T-helper 2 cell (primary cell): ENCODE results near the gene PNKP.

Experiments used
- DNase-seq, 5 experiments: peaks; one replicate each; pipeline versions ENCODE4 v3.0.0 to v3.0.0-alpha.2; 2012 to 2022

PNKP gene

DNA sequence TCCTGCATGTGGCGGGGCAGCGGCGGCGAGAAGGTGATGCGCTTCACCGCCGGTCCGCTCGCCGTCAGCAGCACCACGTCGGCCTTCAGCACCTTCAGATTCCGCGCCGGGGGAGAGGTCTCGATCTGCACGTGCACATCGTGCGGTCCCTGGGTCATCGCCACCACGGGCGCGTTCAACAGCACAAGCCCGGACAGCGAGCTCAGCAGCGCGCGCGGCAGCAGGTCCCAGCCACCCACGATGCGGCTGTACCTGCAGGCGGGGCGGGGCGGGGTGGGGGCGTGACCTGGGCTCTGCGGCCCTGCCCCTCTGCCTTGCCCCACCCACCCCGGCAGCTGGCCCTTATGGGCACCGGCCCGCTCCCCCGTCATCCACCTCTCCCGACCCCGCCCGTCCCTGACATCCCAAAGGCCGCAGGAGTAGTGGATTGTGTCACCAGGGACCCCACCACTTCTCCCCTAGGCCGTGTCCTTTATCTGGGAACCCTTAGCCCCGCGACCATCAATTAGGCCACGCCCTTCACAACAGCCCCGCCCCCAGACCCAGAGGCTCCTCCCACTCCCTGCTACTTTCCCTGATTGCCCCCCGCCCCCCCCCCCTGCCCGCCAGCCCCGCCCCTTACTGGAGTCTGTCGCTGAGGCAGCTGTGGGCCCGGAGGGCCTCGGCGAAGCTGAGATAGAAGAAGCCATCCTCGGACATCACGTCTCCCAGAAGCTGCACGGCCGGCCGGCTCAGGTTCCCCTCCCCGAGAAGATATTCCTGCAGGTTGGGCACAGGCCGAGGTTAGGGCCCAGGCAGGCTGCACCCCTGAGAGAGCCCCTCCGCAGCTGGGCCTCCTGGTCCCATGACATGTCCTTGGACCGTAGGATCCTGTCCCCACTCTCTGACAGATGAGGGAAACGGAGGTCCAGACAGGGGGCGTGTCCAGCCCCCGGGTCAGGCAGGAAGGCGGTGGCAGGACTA, 23.3 kb upstream of the PNKP start:
- peak; percentile 47 to 69 (median 60) for DNase-seq

GRCh38 chr19:49889687-49890348, 22.4 kb upstream of the PNKP start:
- DNase-seq: peak; percentile 52 to 88 (median 61)

DNA sequence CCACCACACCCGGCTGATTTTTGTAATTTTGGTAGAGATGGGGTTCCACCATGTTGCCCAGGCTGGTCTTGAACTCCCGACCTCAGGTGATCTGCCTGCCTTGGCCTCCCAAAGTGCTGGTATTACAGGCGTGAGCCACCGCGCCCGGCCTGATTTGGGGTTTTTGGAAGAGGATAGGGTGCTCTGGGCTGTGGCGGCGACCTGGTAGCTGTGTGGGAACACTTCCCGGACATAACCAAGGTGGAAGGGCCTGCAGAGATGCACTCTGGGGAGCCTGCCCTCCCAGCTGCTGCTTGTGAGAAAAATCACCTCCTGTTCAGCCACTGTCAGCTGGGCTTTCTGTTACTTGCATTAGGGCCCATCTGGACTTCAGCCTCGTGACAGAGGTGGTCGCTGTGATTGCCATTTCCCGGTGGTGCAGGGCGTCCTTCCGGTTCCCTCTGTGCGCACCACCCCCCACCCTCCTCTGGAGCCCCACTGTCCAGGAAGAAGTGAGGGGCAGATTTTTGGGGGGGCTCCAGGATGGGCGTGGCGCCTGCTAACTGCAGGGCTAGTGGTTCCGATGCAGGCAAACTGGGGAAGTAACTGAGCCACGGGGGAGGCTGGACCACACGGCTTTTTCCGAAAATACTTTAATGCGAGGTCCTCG, 21.8 kb upstream of the PNKP start:
- no peak for DNase-seq

- DNase-seq: no peak
These were observed 21.1 kb upstream of the PNKP start for GRCh38 chr19:49888510-49888824.

DNA sequence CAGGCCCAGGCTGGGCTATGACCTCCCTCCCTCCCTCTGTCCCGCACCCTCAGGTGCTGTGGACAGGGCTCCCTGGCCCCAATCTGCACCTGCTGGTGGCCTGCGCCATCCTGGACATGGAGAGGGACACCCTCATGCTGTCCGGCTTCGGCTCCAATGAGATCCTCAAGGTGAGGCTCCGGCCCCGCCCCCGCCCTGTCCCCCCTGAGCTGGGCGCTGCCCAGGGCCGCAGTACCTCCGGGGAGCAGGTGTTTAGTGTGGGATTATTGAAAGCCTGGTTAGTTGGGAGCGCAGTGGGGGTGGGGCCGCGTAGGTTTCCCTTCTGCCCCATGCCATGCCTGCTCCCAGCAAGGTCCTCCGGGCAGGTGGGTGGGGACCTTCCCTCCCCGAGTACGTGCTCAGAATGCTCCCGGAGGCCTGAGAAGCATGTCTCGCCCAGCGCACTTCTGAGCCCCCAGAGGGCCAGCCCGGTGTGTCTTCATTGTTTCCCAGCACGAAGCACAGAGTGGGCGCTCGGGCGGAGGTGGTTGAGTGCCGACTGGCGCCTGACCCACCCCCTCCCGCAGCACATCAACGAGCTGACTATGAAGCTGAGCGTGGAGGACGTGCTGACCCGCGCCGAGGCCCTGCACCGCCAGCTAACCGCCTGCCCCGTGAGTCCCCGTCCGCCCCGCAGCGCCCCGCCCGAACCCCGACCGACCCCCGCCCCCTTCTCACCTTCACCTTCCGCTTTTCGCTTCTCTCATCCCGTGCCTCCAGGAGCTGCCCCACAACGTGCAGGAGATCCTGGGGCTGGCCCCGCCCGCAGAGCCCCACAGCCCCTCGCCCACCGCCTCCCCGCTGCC, 20.5 kb upstream of the PNKP start:
- no peak for DNase-seq

GRCh38 chr19:49887037-49887664, 19.8 kb upstream of the PNKP start:
- DNase-seq: no peak

GRCh38 chr19:49884760-49885159, 17.4 kb upstream of the PNKP start:
- DNase-seq: no peak

GRCh38 chr19:49884109-49884508, 16.7 kb upstream of the PNKP start:
- DNase-seq: no peak

- no peak for DNase-seq
These were observed 15.7 kb upstream of the PNKP start for GRCh38 chr19:49883094-49883493.

GRCh38 chr19:49882643-49883042, 15.3 kb upstream of the PNKP start:
- no peak for DNase-seq

DNA sequence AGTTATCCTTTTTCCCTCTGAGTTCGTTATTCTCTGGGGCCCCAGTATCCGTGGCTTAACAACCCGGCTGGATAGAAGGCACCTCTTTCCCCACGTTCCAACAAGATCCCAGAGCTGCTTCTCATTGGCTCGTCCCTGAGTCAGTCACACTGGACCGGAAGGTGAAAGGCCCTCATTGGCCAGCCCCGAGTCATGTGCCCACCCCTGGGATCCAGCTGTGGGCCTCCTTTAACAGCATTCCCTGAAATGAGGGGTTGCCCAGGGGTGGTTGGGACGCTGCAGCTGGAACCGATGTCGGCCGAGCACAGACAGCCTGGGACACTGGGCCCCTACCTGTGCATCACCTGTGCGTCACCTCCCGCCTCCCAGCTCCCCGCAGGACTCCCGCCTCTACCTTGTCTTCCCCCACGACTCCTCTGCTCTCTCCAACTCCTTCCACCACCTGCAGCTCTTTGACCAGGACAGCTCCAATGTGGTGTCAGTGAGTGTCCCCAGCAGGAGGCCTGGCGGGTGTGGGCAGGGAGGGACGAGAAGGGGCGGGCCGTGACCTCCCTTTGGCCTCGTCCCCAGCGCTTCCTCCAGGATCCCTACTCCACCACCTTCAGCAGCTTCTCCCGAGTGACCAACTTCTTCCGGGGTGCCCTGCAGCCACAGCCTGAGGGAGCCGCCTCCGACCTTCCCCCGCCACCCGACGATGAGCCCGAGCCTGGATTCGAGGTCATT, 14.5 kb upstream of the PNKP start:
- DNase-seq: no peak

GRCh38 chr19:49881186-49881585, 13.8 kb upstream of the PNKP start:
- DNase-seq: no peak

GRCh38 chr19:49880162-49880869, 12.9 kb upstream of the PNKP start:
- no peak for DNase-seq

- DNase-seq: peak in 1 of 5 experiments; percentile 66
These were observed 12.0 kb upstream of the PNKP start for GRCh38 chr19:49879243-49879963.

DNA sequence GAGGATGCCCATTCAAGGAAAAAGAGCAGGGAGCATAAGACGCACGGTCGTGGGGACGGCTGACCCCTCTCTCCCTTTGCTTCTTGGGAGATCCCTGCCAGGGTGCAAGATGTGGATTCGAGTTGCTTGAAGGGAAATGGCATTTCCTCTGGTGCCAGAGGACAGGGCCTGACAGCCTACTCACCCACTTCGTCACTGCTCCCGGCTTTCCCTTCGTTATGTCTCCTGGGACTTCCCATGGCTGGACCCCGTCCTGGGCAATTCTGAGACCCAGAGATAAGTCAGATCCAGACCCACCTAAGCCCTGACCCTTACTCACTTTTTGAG, 11.3 kb upstream of the PNKP start:
- no peak for DNase-seq

DNA sequence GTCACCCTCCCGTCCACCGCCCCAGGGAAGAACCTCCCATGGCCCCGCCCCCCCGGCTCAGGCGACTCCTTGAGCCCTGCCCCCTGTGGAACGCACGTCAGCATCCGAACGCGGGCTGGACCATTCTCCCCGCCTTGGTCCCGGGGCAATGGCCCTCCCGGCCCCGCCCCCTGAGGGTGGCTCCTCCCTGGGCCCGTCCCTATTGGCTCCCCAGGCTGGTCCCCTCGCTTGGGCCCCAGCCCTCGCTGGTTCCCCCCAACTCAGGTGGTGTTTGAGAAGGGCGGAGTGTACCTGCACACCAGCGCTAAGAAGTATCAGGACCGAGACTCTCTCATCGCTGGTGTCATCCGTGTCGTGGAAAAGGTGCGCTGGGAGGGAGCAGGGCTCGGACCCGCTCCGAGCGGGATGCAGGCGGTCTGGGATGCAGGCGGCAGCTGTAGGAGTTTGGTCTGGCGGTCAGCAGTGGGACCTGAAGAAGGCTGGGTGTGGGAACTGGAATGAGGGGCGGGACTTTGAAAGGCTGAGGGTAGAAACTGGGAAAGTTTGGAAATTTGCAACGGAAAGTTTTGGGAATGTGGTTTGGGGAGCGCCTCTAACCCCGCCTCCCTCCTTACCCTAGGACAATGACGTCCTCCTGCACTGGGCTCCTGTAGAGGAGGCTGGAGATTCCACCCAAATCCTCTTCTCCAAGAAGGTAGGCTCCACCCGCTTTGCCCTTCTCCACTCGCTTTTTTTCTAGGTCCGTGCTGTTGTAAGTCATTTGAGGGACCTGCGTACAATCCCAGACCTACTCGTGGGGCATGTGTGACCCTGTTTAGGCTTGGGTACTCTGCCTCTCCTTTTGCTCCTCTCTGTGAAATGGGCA, 10.7 kb upstream of the PNKP start:
- DNase-seq: peak; percentile 97 to 99 (median 98)

- peak; percentile 94 to 100 (median 99) for DNase-seq
These were observed 9.9 kb upstream of the PNKP start, which contains the start of the genes AKT1S1 and TBC1D17 for GRCh38 chr19:49877020-49877878. Gene AKT1S1 (minus strand): TSS chr19:49877355. CDS start chr19:49873295, 4,060 bp downstream. Gene TBC1D17 (plus strand): TSS chr19:49877702. CDS start chr19:49877724, 22 bp downstream.
